ENCODE data around the gene SELENOK. TPM values are rescaled to one million over a fixed set of nuclear protein-coding genes. Genes with fewer than 3 reads are reported as not detected.

The SELENOK gene
- total RNA-seq, 1 donor from 2014 or later = 31.9 TPM

- DNase-seq (ENCODE audit: low spot score) = no peak
Measured at GRCh38 chr3:53883008-53883407, 8.7 kb downstream of the SELENOK start.

GRCh38 chr3:53881691-53882593 is 9.7 kb downstream of the SELENOK start, which contains the start of gene ACTR8:
TSS of gene ACTR8 (minus strand) at chr3:53882152. CDS start at chr3:53882101, 51 bp downstream.
- peak; percentile 79 for DNase-seq (ENCODE audit: low spot score)

- no peak for DNase-seq (ENCODE audit: low spot score)
Measured at GRCh38 chr3:53880396-53881345, 11.0 kb downstream of the SELENOK start.

- no peak for DNase-seq (ENCODE audit: low spot score)
Measured at GRCh38 chr3:53865732-53866499, 25.7 kb downstream of the SELENOK start.

GRCh38 chr3:53863145-53863544 is 28.5 kb downstream of the SELENOK start:
- no peak for DNase-seq (ENCODE audit: low spot score)

- no peak for DNase-seq (ENCODE audit: low spot score)
Measured at GRCh38 chr3:53862241-53862640, 29.4 kb downstream of the SELENOK start.

- no peak for DNase-seq (ENCODE audit: low spot score)
Measured at GRCh38 chr3:53860196-53860595, 31.5 kb downstream of the SELENOK start.

GRCh38 chr3:53859178-53859577 is 32.5 kb downstream of the SELENOK start:
- DNase-seq (ENCODE audit: low spot score) = no peak

GRCh38 chr3:53858096-53858741 is 33.4 kb downstream of the SELENOK start:
- no peak for DNase-seq (ENCODE audit: low spot score)

- no peak for DNase-seq (ENCODE audit: low spot score)
Measured at GRCh38 chr3:53856964-53857363, 34.7 kb downstream of the SELENOK start.

- DNase-seq (ENCODE audit: low spot score) = peak; percentile 57
Measured at GRCh38 chr3:53850895-53851294, 40.8 kb downstream of the SELENOK start.

GRCh38 chr3:53849916-53850315 is 41.7 kb downstream of the SELENOK start:
- DNase-seq (ENCODE audit: low spot score) = no peak

GRCh38 chr3:53846851-53847155 is 44.9 kb downstream of the SELENOK start:
- no peak for DNase-seq (ENCODE audit: low spot score)

GRCh38 chr3:53846134-53846850 is 45.4 kb downstream of the SELENOK start, which contains the start of the genes CHDH and IL17RB:
TSS of gene CHDH (minus strand) at chr3:53846419. CDS start at chr3:53824008, 22,411 bp downstream.
TSS of gene IL17RB (plus strand) at chr3:53846568. CDS start at chr3:53846589, 21 bp downstream.
- DNase-seq (ENCODE audit: low spot score) = no peak

GRCh38 chr3:53845881-53846133 is 45.9 kb downstream of the SELENOK start:
- no peak for DNase-seq (ENCODE audit: low spot score)

GRCh38 chr3:53845103-53845880 is 46.4 kb downstream of the SELENOK start:
- peak; percentile 58 for DNase-seq (ENCODE audit: low spot score)

- no peak for DNase-seq (ENCODE audit: low spot score)
Measured at GRCh38 chr3:53844262-53845102, 47.2 kb downstream of the SELENOK start.

GRCh38 chr3:53843195-53844177 is 48.2 kb downstream of the SELENOK start:
- DNase-seq (ENCODE audit: low spot score) = no peak
